ENCODE data around the gene PLCB4. TPM values are rescaled to one million over a fixed set of nuclear protein-coding genes. Genes with fewer than 3 reads are reported as not detected.

PLCB4 gene
- total and polyA plus RNA-seq, 4 donors = 17.1 to 32.5 (median 21.2) TPM

- no peaks in the 10 kb centered on the region for H3K9me3 ChIP-seq (ENCODE audit: control insufficient read depth, insufficient read depth, low read length)
- WGBS (ENCODE audit: insufficient coverage) = 90% methylated on average over 5 of the region's 9 CpGs
- H3K27me3 ChIP-seq (ENCODE audit: control insufficient read depth, insufficient read depth, low read length) = no peaks in the 10 kb centered on the region
These were observed 416.9 kb downstream of the PLCB4 start for GRCh38 chr20:9485614-9486340.

DNA sequence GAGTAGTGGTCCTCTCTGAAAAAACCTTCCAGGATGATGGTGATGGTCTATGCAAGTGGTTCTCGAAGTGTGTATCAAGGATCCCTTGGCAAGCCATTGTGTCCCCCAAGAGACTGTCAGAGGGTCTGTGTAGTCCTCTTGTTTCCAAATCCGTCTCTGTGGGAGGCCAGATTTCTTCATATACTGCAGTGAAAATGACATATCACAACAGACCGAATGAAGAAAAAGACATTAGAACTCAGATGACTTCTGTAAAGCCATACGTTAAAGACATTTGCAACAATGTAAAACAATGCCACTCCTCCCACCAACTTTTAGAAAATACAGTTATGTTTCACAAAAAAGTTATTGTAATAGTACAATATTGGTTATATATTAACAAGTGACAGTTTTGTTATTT, 418.3 kb downstream of the PLCB4 start:
- Histone ChIP-seq H3K27me3 (ENCODE audit: control insufficient read depth, insufficient read depth, low read length) (no peaks in the 10 kb centered on the region), H3K36me3 (ENCODE audit: control insufficient read depth, insufficient read depth, low read length) (no peaks in the 10 kb centered on the region), H3K27ac (ENCODE audit: low read depth, low read length) (peak overlapping the region; percentile 48), H3K4me1 (ENCODE audit: control insufficient read depth, insufficient read depth, low read length) (no peaks in the 10 kb centered on the region), H3K4me3 (ENCODE audit: low read depth, low read length) (no peak overlapping the region), H3K9me3 (ENCODE audit: control insufficient read depth, insufficient read depth, low read length) (no peaks in the 10 kb centered on the region)
- WGBS (ENCODE audit: insufficient coverage) = 89% methylated on average over 3 of the region's 4 CpGs
- DNase-seq (ENCODE audit: low read depth in 4 of 6, low spot score in 6 of 6) = no peak

More at GRCh38 chr20:9485614-9486340, 416.9 kb downstream of the PLCB4 start:
- no peak for DNase-seq (ENCODE audit: low read depth in 4 of 6, low spot score in 6 of 6)
- Histone ChIP-seq H3K4me1 (ENCODE audit: control insufficient read depth, insufficient read depth, low read length) (no peaks in the 10 kb centered on the region), H3K36me3 (ENCODE audit: control insufficient read depth, insufficient read depth, low read length) (no peaks in the 10 kb centered on the region), H3K4me3 (ENCODE audit: low read depth, low read length) (no peak overlapping the region), H3K27ac (ENCODE audit: low read depth, low read length) (no peak overlapping the region)

GRCh38 chr20:9488063-9488462, 419.2 kb downstream of the PLCB4 start:
- peak overlapping the region; percentile 82 for H3K27ac ChIP-seq (ENCODE audit: low read depth, low read length)
- no peaks in the 10 kb centered on the region for H3K36me3 ChIP-seq (ENCODE audit: control insufficient read depth, insufficient read depth, low read length)
- no peaks in the 10 kb centered on the region for H3K27me3 ChIP-seq (ENCODE audit: control insufficient read depth, insufficient read depth, low read length)
- no peaks in the 10 kb centered on the region for H3K9me3 ChIP-seq (ENCODE audit: control insufficient read depth, insufficient read depth, low read length)
- no peaks in the 10 kb centered on the region for H3K4me1 ChIP-seq (ENCODE audit: control insufficient read depth, insufficient read depth, low read length)
- WGBS (ENCODE audit: insufficient coverage) = no CpG with 5 or more reads among the region's 2 CpGs
- DNase-seq (ENCODE audit: low read depth in 4 of 6, low spot score in 6 of 6) = peak in 2 of 6 donors; percentile 44 to 78
- no peak overlapping the region for H3K4me3 ChIP-seq (ENCODE audit: low read depth, low read length)

DNA sequence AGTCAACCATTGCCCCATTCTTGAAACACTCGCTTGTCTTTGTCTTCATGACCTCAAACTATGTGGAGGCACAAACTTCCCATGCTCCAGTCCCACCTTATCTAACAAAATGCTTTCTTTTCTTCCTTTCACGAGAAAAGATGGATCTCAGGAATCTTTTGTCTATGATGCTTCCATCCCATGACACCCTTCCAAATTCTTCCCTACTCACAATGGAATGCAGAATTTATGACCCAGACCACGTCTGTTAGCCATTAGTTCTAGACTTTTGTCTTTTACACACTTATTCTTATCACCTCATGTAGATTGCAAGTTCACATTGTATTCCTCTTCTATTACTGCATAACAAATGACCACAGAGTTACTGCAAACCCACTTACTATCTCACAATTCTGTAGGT, 421.3 kb downstream of the PLCB4 start:
- no peaks in the 10 kb centered on the region for H3K36me3 ChIP-seq (ENCODE audit: control insufficient read depth, insufficient read depth, low read length)
- H3K4me1 ChIP-seq (ENCODE audit: control insufficient read depth, insufficient read depth, low read length) = no peaks in the 10 kb centered on the region
- H3K27me3 ChIP-seq (ENCODE audit: control insufficient read depth, insufficient read depth, low read length) = no peaks in the 10 kb centered on the region
- no peak overlapping the region for H3K27ac ChIP-seq (ENCODE audit: low read depth, low read length)
- WGBS (ENCODE audit: insufficient coverage) = 50% methylated on average over 3 of the region's 3 CpGs
- H3K4me3 ChIP-seq (ENCODE audit: low read depth, low read length) = no peak overlapping the region
- DNase-seq (ENCODE audit: low read depth in 4 of 6, low spot score in 6 of 6) = no peak
- H3K9me3 ChIP-seq (ENCODE audit: control insufficient read depth, insufficient read depth, low read length) = no peaks in the 10 kb centered on the region

GRCh38 chr20:9490631-9491030, 421.7 kb downstream of the PLCB4 start:
- H3K36me3 ChIP-seq (ENCODE audit: control insufficient read depth, insufficient read depth, low read length) = no peaks in the 10 kb centered on the region
- no peaks in the 10 kb centered on the region for H3K9me3 ChIP-seq (ENCODE audit: control insufficient read depth, insufficient read depth, low read length)
- no peaks in the 10 kb centered on the region for H3K4me1 ChIP-seq (ENCODE audit: control insufficient read depth, insufficient read depth, low read length)
- H3K4me3 ChIP-seq (ENCODE audit: low read depth, low read length) = no peak overlapping the region
- 100% methylated on average over 1 of the region's 3 CpGs for WGBS (ENCODE audit: insufficient coverage)
- no peak overlapping the region for H3K27ac ChIP-seq (ENCODE audit: low read depth, low read length)
- no peaks in the 10 kb centered on the region for H3K27me3 ChIP-seq (ENCODE audit: control insufficient read depth, insufficient read depth, low read length)
- no peak for DNase-seq (ENCODE audit: low read depth in 4 of 6, low spot score in 6 of 6)

GRCh38 chr20:9491324-9491723, 422.4 kb downstream of the PLCB4 start:
- no peaks in the 10 kb centered on the region for H3K27me3 ChIP-seq (ENCODE audit: control insufficient read depth, insufficient read depth, low read length)
- H3K36me3 ChIP-seq (ENCODE audit: control insufficient read depth, insufficient read depth, low read length) = no peaks in the 10 kb centered on the region
- H3K27ac ChIP-seq (ENCODE audit: low read depth, low read length) = no peak overlapping the region
- WGBS (ENCODE audit: insufficient coverage) = no CpG with 5 or more reads among the region's 1 CpG
- DNase-seq (ENCODE audit: low read depth in 4 of 6, low spot score in 6 of 6) = peak in 1 of 6 donors; percentile 61
- H3K4me3 ChIP-seq (ENCODE audit: low read depth, low read length) = no peak overlapping the region
- no peaks in the 10 kb centered on the region for H3K9me3 ChIP-seq (ENCODE audit: control insufficient read depth, insufficient read depth, low read length)
- no peaks in the 10 kb centered on the region for H3K4me1 ChIP-seq (ENCODE audit: control insufficient read depth, insufficient read depth, low read length)

GRCh38 chr20:9492067-9492466, 423.2 kb downstream of the PLCB4 start:
- DNase-seq (ENCODE audit: low read depth in 4 of 6, low spot score in 6 of 6) = no peak
- no peaks in the 10 kb centered on the region for H3K4me1 ChIP-seq (ENCODE audit: control insufficient read depth, insufficient read depth, low read length)
- no peak overlapping the region for H3K27ac ChIP-seq (ENCODE audit: low read depth, low read length)
- no peaks in the 10 kb centered on the region for H3K9me3 ChIP-seq (ENCODE audit: control insufficient read depth, insufficient read depth, low read length)
- no peaks in the 10 kb centered on the region for H3K36me3 ChIP-seq (ENCODE audit: control insufficient read depth, insufficient read depth, low read length)
- H3K4me3 ChIP-seq (ENCODE audit: low read depth, low read length) = no peak overlapping the region
- H3K27me3 ChIP-seq (ENCODE audit: control insufficient read depth, insufficient read depth, low read length) = no peaks in the 10 kb centered on the region
- WGBS (ENCODE audit: insufficient coverage) = 100% methylated on average over 1 of the region's 4 CpGs

- no peaks in the 10 kb centered on the region for H3K9me3 ChIP-seq (ENCODE audit: control insufficient read depth, insufficient read depth, low read length)
- no CpG with 5 or more reads among the region's 2 CpGs for WGBS (ENCODE audit: insufficient coverage)
- no peaks in the 10 kb centered on the region for H3K4me1 ChIP-seq (ENCODE audit: control insufficient read depth, insufficient read depth, low read length)
- no peak for DNase-seq (ENCODE audit: low read depth in 4 of 6, low spot score in 6 of 6)
- no peaks in the 10 kb centered on the region for H3K36me3 ChIP-seq (ENCODE audit: control insufficient read depth, insufficient read depth, low read length)
- no peaks in the 10 kb centered on the region for H3K27me3 ChIP-seq (ENCODE audit: control insufficient read depth, insufficient read depth, low read length)
- no peak overlapping the region for H3K27ac ChIP-seq (ENCODE audit: low read depth, low read length)
- H3K4me3 ChIP-seq (ENCODE audit: low read depth, low read length) = no peak overlapping the region
These were observed 424.9 kb downstream of the PLCB4 start for GRCh38 chr20:9493803-9494202.

DNA sequence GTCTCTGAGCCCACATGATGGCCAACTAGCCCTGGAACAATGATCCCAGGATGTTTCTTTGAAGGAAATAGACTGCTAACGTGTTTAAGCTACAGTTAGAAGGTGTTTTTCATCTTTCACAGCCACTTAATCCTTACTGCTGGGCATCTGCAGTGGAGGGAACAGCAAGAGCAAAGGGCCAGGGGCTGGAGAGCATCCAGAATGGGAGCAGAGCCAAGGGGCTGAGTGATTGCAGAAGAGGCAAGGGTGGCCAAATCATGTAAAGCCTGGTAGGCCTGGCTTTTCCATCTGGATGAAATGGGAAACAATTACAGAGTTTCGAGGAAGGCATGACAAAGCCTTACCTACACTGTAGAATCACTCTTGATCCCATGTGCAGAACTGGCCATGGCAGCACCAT, 426.8 kb downstream of the PLCB4 start:
- Histone ChIP-seq H3K36me3 (ENCODE audit: control insufficient read depth, insufficient read depth, low read length) (no peaks in the 10 kb centered on the region), H3K27ac (ENCODE audit: low read depth, low read length) (no peak overlapping the region), H3K9me3 (ENCODE audit: control insufficient read depth, insufficient read depth, low read length) (no peaks in the 10 kb centered on the region), H3K4me1 (ENCODE audit: control insufficient read depth, insufficient read depth, low read length) (no peaks in the 10 kb centered on the region), H3K27me3 (ENCODE audit: control insufficient read depth, insufficient read depth, low read length) (no peaks in the 10 kb centered on the region), H3K4me3 (ENCODE audit: low read depth, low read length) (no peak overlapping the region)
- 100% methylated on average over 1 of the region's 2 CpGs for WGBS (ENCODE audit: insufficient coverage)
- no peak for DNase-seq (ENCODE audit: low read depth in 4 of 6, low spot score in 6 of 6)

DNA sequence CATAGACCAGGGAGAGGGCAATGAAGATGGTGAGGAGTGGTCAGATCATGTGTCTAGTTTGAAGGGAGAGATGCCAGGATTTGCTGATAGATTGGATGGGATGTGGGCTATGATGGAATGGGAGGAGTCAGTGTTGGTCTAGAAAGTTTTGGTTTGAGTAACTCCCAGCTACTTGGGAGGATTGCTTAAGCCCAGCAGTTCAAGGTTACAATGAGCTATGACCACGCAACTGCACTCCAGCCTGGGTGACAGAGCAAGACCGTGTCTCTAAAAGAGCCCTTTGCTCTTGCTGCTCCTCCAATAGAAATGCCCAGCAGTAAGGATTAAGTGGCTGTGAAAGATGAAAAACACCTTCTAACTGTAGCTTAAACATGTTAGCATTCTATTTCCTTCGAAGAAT, 427.3 kb downstream of the PLCB4 start:
- Histone ChIP-seq H3K36me3 (ENCODE audit: control insufficient read depth, insufficient read depth, low read length) (no peaks in the 10 kb centered on the region), H3K4me3 (ENCODE audit: low read depth, low read length) (no peak overlapping the region), H3K27ac (ENCODE audit: low read depth, low read length) (no peak overlapping the region), H3K9me3 (ENCODE audit: control insufficient read depth, insufficient read depth, low read length) (no peaks in the 10 kb centered on the region), H3K4me1 (ENCODE audit: control insufficient read depth, insufficient read depth, low read length) (no peaks in the 10 kb centered on the region), H3K27me3 (ENCODE audit: control insufficient read depth, insufficient read depth, low read length) (no peaks in the 10 kb centered on the region)
- 94% methylated on average over 3 of the region's 3 CpGs for WGBS (ENCODE audit: insufficient coverage)
- DNase-seq (ENCODE audit: low read depth in 4 of 6, low spot score in 6 of 6) = no peak

Data from spinal cord (tissue), 10 donors.